Measurements from ENCODE around the gene ADAT1.
"Not testable (repeated sequence)": the region's sequence is repeated elsewhere in the genome, so short reads cannot be mapped to it uniquely, and the experiment has no call there.

The ADAT1 gene

DNA sequence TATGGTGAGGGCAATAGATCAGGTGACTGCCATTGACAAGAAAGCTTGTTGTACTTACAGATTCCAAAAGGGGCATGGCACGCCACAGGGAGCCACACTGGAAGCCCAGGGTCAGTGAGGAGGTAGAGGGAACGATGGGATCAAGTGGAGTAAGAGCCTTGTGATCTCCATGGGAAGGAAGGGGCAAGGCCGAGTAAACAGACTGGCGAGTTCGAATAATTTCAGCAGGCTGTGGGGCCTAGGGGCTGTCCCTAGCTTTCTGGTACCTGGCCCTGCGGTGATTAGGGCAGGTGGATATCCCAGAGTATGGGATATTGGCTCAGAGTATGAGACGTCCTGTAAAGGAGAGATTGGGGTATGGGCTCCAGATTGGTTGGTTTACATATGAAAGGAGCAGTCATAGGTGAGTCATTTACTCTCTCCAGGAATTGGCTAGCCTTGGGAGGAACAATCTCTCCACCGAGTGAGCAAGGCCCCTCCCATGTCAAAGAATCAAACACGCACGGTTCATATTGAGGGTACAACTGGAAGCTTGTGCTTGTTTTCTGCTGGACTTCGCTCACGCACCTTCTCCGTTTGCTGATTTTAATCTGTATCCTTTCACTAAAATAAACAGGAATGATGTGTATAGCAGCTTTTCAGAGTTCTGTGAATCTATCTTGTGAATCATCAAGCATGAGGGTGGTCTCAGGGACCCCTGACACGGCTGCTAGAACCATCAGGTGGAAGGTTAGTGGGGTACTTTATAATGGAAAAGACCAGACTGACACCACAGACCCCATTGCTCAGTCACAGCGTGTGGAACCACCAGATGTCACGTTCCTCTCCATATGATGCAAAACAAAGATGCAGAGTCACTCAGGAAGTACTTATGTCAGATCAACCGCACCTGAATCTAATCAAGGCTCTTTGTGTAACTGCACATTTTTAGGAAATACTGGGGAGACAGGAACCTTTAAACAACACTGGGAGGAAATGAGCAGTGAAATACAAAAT is 29.0 kb downstream of the ADAT1 start:
- H3K9me3 ChIP-seq (ENCODE audit: control insufficient read depth, insufficient read depth, low read depth, low read length): no peaks in the 10 kb centered on the region
- H3K4me3 ChIP-seq (ENCODE audit: low read depth, low read length): no peak overlapping the region
- ChIA-PET POLR2A (no interaction called here), CTCF (interaction anchor here (0.7 kb wide), 1 partner anchor 149 kb away, joined by 3 read pairs; no protein-coding TSS in a partner anchor)
- peaks cover 5% of the 10 kb centered on the region; the same call in 1 of the 2 replicates for H3K4me1 ChIP-seq (ENCODE audit: control insufficient read depth, insufficient read depth, low read length)
- no peak overlapping the region for H3K27ac ChIP-seq (ENCODE audit: extremely low read depth, low read depth, low read length)
- TF ChIP-seq, protein P1, sequence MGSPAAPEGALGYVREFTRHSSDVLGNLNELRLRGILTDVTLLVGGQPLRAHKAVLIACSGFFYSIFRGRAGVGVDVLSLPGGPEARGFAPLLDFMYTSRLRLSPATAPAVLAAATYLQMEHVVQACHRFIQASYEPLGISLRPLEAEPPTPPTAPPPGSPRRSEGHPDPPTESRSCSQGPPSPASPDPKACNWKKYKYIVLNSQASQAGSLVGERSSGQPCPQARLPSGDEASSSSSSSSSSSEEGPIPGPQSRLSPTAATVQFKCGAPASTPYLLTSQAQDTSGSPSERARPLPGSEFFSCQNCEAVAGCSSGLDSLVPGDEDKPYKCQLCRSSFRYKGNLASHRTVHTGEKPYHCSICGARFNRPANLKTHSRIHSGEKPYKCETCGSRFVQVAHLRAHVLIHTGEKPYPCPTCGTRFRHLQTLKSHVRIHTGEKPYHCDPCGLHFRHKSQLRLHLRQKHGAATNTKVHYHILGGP (tag by site-specific recombination; IDR thresholded peaks at IDR 0.05): peak; percentile 62; the same call in 1 of the 2 replicates
- no peak for TF ChIP-seq ZNF140 (tag by site-specific recombination; IDR thresholded peaks at IDR 0.05)
- peaks cover 0 to 24% of the 10 kb centered on the region in 2 experiments; a peak in 2 of 3 replicates for H3K36me3 ChIP-seq (ENCODE audit: control insufficient read depth in 2 of 2, insufficient read depth in 1 of 2, low read length in 2 of 2)

GRCh38 chr16:75593308-75593707 is 29.8 kb downstream of the ADAT1 start:
- TF ChIP-seq ZSCAN23 (tag by site-specific recombination; IDR thresholded peaks at IDR 0.05): no peak
- TF ChIP-seq GLIS1 (tag by site-specific recombination; IDR thresholded peaks at IDR 0.05): no peak
- TF ChIP-seq MEIS1 (CRISPR knock-in tag; IDR thresholded peaks at IDR 0.05; ENCODE audit: borderline replicate concordance): no peak
- TF ChIP-seq ZNF133 (tag by site-specific recombination; IDR thresholded peaks at IDR 0.05): no peak
- TF ChIP-seq ZNF513 (tag by site-specific recombination; IDR thresholded peaks at IDR 0.05): no peak
- no peak for TF ChIP-seq EGR2 (tag by site-specific recombination; IDR thresholded peaks at IDR 0.05; ENCODE audit: low read depth)
- no peak for TF ChIP-seq TRIM28 (IDR thresholded peaks at IDR 0.05; ENCODE audit: borderline replicate concordance, low read length)
- no peak for TF ChIP-seq ZFP3 (tag by site-specific recombination; IDR thresholded peaks at IDR 0.05; ENCODE audit: low read depth)
- no peak for TF ChIP-seq ZNF549 (tag by site-specific recombination; IDR thresholded peaks at IDR 0.05)
- no peak for TF ChIP-seq ZNF544 (tag by site-specific recombination; IDR thresholded peaks at IDR 0.05)
- no peak for TF ChIP-seq PRDM1 (tag by site-specific recombination; IDR thresholded peaks at IDR 0.05)
- no peak for TF ChIP-seq ZNF785 (tag by site-specific recombination; IDR thresholded peaks at IDR 0.05)
- TF ChIP-seq ZNF521 (tag by site-specific recombination; IDR thresholded peaks at IDR 0.05): no peak
- TF ChIP-seq MYNN (tag by site-specific recombination; IDR thresholded peaks at IDR 0.05; ENCODE audit: borderline replicate concordance): no peak
- TF ChIP-seq ZNF211 (tag by site-specific recombination; IDR thresholded peaks at IDR 0.05; ENCODE audit: low read depth): no peak
- no peak for TF ChIP-seq ZNF621 (tag by site-specific recombination; IDR thresholded peaks at IDR 0.05)
- no peak for TF ChIP-seq KLF7 (tag by site-specific recombination; IDR thresholded peaks at IDR 0.05; ENCODE audit: borderline replicate concordance)
- TF ChIP-seq, protein P2, sequence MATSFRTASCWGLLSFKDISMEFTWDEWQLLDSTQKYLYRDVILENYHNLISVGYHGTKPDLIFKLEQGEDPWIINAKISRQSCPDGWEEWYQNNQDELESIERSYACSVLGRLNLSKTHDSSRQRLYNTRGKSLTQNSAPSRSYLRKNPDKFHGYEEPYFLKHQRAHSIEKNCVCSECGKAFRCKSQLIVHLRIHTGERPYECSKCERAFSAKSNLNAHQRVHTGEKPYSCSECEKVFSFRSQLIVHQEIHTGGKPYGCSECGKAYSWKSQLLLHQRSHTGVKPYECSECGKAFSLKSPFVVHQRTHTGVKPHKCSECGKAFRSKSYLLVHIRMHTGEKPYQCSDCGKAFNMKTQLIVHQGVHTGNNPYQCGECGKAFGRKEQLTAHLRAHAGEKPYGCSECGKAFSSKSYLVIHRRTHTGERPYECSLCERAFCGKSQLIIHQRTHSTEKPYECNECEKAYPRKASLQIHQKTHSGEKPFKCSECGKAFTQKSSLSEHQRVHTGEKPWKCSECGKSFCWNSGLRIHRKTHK (tag by site-specific recombination; IDR thresholded peaks at IDR 0.05): no peak
- no peak for TF ChIP-seq ZEB2 (tag by site-specific recombination; IDR thresholded peaks at IDR 0.05)
- H3K27ac ChIP-seq (ENCODE audit: extremely low read depth, low read depth, low read length): no peak overlapping the region
- H3K4me1 ChIP-seq (ENCODE audit: control insufficient read depth, insufficient read depth, low read length): peaks cover 5% of the 10 kb centered on the region; the same call in 1 of the 2 replicates
- peaks cover 0 to 29% of the 10 kb centered on the region in 2 experiments; a peak in 2 of 3 replicates for H3K36me3 ChIP-seq (ENCODE audit: control insufficient read depth in 2 of 2, insufficient read depth in 1 of 2, low read length in 2 of 2)
- ChIA-PET CTCF (no interaction called here), POLR2A (no interaction called here)
- no peak overlapping the region for H3K4me3 ChIP-seq (ENCODE audit: low read depth, low read length)
- no peaks in the 10 kb centered on the region for H3K9me3 ChIP-seq (ENCODE audit: control insufficient read depth, insufficient read depth, low read depth, low read length)

- POLR2A ChIA-PET: interaction anchor here (1.2 kb wide), 1 partner anchor 36 kb away, joined by 3 read pairs; the partner anchor contains the start of gene TMEM231
- not testable (repeated sequence) for H3K4me3 ChIP-seq (ENCODE audit: low read depth, low read length); H3K27ac ChIP-seq (ENCODE audit: extremely low read depth, low read depth, low read length); H3K4me1 ChIP-seq (ENCODE audit: control insufficient read depth, insufficient read depth, low read length); H3K9me3 ChIP-seq (ENCODE audit: control insufficient read depth, insufficient read depth, low read depth, low read length)
- H3K36me3 ChIP-seq (ENCODE audit: control insufficient read depth in 2 of 2, insufficient read depth in 1 of 2, low read length in 2 of 2): peaks cover 0 to 17% of the 10 kb centered on the region in 2 experiments; a peak in 2 of 3 replicates
- CTCF ChIA-PET: interaction anchor here (0.7 kb wide), 1 partner anchor 106 kb away, joined by 3 read pairs; no protein-coding TSS in a partner anchor
Measured at GRCh38 chr16:75591927-75592326, 31.2 kb downstream of the ADAT1 start.
